ENCODE results near the gene CDK14. TPM values are rescaled to one million over a fixed set of nuclear protein-coding genes. Genes with fewer than 3 reads are reported as not detected.

CDK14 gene
- polyA plus RNA-seq, 1 donor from 2014 or later = 25.1 TPM

GRCh38 chr7:90828601-90829000 is 232.5 kb downstream of the CDK14 start:
- Histone ChIP-seq H3K9me2 (ENCODE audit: insufficient read depth, low read length) (no peaks in the 10 kb centered on the region), H3F3A (ENCODE audit: insufficient read depth, low read length, poor library complexity, severe bottlenecking) (no peaks in the 10 kb centered on the region), H3K79me2 (replicated peaks; ENCODE audit: insufficient read depth, low read length) (no peaks in the 10 kb centered on the region), H3K27ac (ENCODE audit: low read length) (no peak overlapping the region), H3K9ac (ENCODE audit: low read length) (no peak overlapping the region), H3K9me3 (ENCODE audit: low read length) (peaks cover 3% of the 10 kb centered on the region), H4K20me1 (ENCODE audit: insufficient read depth) (no peaks in the 10 kb centered on the region), H3K4me2 (ENCODE audit: low read length) (no peak overlapping the region), H2AFZ (ENCODE audit: low read depth, low read length) (no peak overlapping the region), H3K27me3 (ENCODE audit: insufficient read depth, low read depth, low read length) (no peaks in the 10 kb centered on the region), H3K36me3 (ENCODE audit: insufficient read depth, low read length) (no peaks in the 10 kb centered on the region), H3K4me3 (ENCODE audit: low read length) (no peak overlapping the region)
- TF ChIP-seq SMC3 (conservative IDR thresholded peaks at IDR 0.05; ENCODE audit: poor library complexity) (no peak), EZH2 (IDR thresholded peaks at IDR 0.05; ENCODE audit: borderline replicate concordance, insufficient read depth, low read length, poor library complexity, severe bottlenecking) (no peak), POLR2AphosphoS5 (IDR thresholded peaks at IDR 0.05) (no peak)

GRCh38 chr7:90830308-90830707 is 234.2 kb downstream of the CDK14 start:
- no peaks in the 10 kb centered on the region for H4K20me1 ChIP-seq (ENCODE audit: insufficient read depth)
- H3K4me3 ChIP-seq (ENCODE audit: low read length) = no peak overlapping the region
- H2AFZ ChIP-seq (ENCODE audit: low read depth, low read length) = no peak overlapping the region
- no peaks in the 10 kb centered on the region for H3K79me2 ChIP-seq (replicated peaks; ENCODE audit: insufficient read depth, low read length)
- H3K36me3 ChIP-seq (ENCODE audit: insufficient read depth, low read length) = no peaks in the 10 kb centered on the region
- H3K9me2 ChIP-seq (ENCODE audit: insufficient read depth, low read length) = no peaks in the 10 kb centered on the region
- H3K9ac ChIP-seq (ENCODE audit: low read length) = no peak overlapping the region
- H3K27ac ChIP-seq (ENCODE audit: low read length) = no peak overlapping the region
- no peaks in the 10 kb centered on the region for H3K27me3 ChIP-seq (ENCODE audit: insufficient read depth, low read depth, low read length)
- no peak for TF ChIP-seq SMC3 (conservative IDR thresholded peaks at IDR 0.05; ENCODE audit: poor library complexity)
- TF ChIP-seq, protein P1, sequence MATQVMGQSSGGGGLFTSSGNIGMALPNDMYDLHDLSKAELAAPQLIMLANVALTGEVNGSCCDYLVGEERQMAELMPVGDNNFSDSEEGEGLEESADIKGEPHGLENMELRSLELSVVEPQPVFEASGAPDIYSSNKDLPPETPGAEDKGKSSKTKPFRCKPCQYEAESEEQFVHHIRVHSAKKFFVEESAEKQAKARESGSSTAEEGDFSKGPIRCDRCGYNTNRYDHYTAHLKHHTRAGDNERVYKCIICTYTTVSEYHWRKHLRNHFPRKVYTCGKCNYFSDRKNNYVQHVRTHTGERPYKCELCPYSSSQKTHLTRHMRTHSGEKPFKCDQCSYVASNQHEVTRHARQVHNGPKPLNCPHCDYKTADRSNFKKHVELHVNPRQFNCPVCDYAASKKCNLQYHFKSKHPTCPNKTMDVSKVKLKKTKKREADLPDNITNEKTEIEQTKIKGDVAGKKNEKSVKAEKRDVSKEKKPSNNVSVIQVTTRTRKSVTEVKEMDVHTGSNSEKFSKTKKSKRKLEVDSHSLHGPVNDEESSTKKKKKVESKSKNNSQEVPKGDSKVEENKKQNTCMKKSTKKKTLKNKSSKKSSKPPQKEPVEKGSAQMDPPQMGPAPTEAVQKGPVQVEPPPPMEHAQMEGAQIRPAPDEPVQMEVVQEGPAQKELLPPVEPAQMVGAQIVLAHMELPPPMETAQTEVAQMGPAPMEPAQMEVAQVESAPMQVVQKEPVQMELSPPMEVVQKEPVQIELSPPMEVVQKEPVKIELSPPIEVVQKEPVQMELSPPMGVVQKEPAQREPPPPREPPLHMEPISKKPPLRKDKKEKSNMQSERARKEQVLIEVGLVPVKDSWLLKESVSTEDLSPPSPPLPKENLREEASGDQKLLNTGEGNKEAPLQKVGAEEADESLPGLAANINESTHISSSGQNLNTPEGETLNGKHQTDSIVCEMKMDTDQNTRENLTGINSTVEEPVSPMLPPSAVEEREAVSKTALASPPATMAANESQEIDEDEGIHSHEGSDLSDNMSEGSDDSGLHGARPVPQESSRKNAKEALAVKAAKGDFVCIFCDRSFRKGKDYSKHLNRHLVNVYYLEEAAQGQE (IDR thresholded peaks at IDR 0.05; ENCODE audit: borderline replicate concordance) = no peak
- no peak for TF ChIP-seq EP300 (conservative IDR thresholded peaks at IDR 0.05; ENCODE audit: poor library complexity, severe bottlenecking)
- TF ChIP-seq TAF1 (IDR thresholded peaks at IDR 0.05; ENCODE audit: low read depth) = no peak
- no peak for TF ChIP-seq RAD21 (conservative IDR thresholded peaks at IDR 0.05)
- TF ChIP-seq MXI1 (conservative IDR thresholded peaks at IDR 0.05; ENCODE audit: poor library complexity, severe bottlenecking) = no peak
- TF ChIP-seq EZH2 (IDR thresholded peaks at IDR 0.05; ENCODE audit: borderline replicate concordance, insufficient read depth, low read length, poor library complexity, severe bottlenecking) = no peak
- TF ChIP-seq, protein P2, sequence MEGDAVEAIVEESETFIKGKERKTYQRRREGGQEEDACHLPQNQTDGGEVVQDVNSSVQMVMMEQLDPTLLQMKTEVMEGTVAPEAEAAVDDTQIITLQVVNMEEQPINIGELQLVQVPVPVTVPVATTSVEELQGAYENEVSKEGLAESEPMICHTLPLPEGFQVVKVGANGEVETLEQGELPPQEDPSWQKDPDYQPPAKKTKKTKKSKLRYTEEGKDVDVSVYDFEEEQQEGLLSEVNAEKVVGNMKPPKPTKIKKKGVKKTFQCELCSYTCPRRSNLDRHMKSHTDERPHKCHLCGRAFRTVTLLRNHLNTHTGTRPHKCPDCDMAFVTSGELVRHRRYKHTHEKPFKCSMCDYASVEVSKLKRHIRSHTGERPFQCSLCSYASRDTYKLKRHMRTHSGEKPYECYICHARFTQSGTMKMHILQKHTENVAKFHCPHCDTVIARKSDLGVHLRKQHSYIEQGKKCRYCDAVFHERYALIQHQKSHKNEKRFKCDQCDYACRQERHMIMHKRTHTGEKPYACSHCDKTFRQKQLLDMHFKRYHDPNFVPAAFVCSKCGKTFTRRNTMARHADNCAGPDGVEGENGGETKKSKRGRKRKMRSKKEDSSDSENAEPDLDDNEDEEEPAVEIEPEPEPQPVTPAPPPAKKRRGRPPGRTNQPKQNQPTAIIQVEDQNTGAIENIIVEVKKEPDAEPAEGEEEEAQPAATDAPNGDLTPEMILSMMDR (IDR thresholded peaks at IDR 0.05; ENCODE audit: poor library complexity, severe bottlenecking) = no peak
- no peak for TF ChIP-seq POLR2AphosphoS5 (IDR thresholded peaks at IDR 0.05)
- no peaks in the 10 kb centered on the region for H3F3A ChIP-seq (ENCODE audit: insufficient read depth, low read length, poor library complexity, severe bottlenecking)
- no peak overlapping the region for H3K4me2 ChIP-seq (ENCODE audit: low read length)
- H3K9me3 ChIP-seq (ENCODE audit: low read length) = peaks cover 3% of the 10 kb centered on the region
